ENCODE measurements around the gene KMT2C.
"Not testable (repeated sequence)": the region's sequence is repeated elsewhere in the genome, so short reads cannot be mapped to it uniquely, and the experiment has no call there.

KMT2C gene

GRCh38 chr7:152299542-152300143 lies 136.2 kb downstream of the KMT2C start:
- not testable (repeated sequence) for DNase-seq

GRCh38 chr7:152292897-152293296 lies 142.9 kb downstream of the KMT2C start:
- no peak for DNase-seq

GRCh38 chr7:152286972-152287371 lies 148.8 kb downstream of the KMT2C start:
- not testable (repeated sequence) for DNase-seq

GRCh38 chr7:152286219-152286618 lies 149.6 kb downstream of the KMT2C start:
- not testable (repeated sequence) for DNase-seq

- not testable (repeated sequence) for DNase-seq
Measured at GRCh38 chr7:152284998-152285397, 150.8 kb downstream of the KMT2C start.

- DNase-seq: not testable (repeated sequence)
Measured at GRCh38 chr7:152277687-152278086, 158.1 kb downstream of the KMT2C start.

- not testable (repeated sequence) for DNase-seq
Measured at GRCh38 chr7:152270427-152270826, 165.4 kb downstream of the KMT2C start.

GRCh38 chr7:152266859-152267258 lies 168.9 kb downstream of the KMT2C start:
- not testable (repeated sequence) for DNase-seq

- DNase-seq: not testable (repeated sequence)
Measured at GRCh38 chr7:152264915-152265314, 170.9 kb downstream of the KMT2C start.

- not testable (repeated sequence) for DNase-seq
Measured at GRCh38 chr7:152262146-152262545, 173.7 kb downstream of the KMT2C start.

GRCh38 chr7:152259645-152260044 lies 176.2 kb downstream of the KMT2C start:
- peak; percentile 32 for DNase-seq

GRCh38 chr7:152247851-152248250 lies 188.0 kb downstream of the KMT2C start:
- DNase-seq: not testable (repeated sequence)

- not testable (repeated sequence) for DNase-seq
Measured at GRCh38 chr7:152245417-152245816, 190.4 kb downstream of the KMT2C start.

GRCh38 chr7:152243464-152243863 lies 192.3 kb downstream of the KMT2C start:
- not testable (repeated sequence) for DNase-seq

- DNase-seq: not testable (repeated sequence)
Measured at GRCh38 chr7:152241301-152241700, 194.5 kb downstream of the KMT2C start.

- not testable (repeated sequence) for DNase-seq
Measured at GRCh38 chr7:152236306-152236705, 199.5 kb downstream of the KMT2C start.

- DNase-seq: not testable (repeated sequence)
Measured at GRCh38 chr7:152234421-152234820, 201.4 kb downstream of the KMT2C start.

- DNase-seq: no peak
Measured at GRCh38 chr7:152231089-152231488, 204.7 kb downstream of the KMT2C start.

GRCh38 chr7:152219556-152219955 lies 216.2 kb downstream of the KMT2C start:
- DNase-seq: not testable (repeated sequence)

- not testable (repeated sequence) for DNase-seq
Measured at GRCh38 chr7:152208766-152209165, 227.0 kb downstream of the KMT2C start.

GRCh38 chr7:152204417-152204816 lies 231.4 kb downstream of the KMT2C start:
- DNase-seq: not testable (repeated sequence)

- DNase-seq: no peak
Measured at GRCh38 chr7:152203095-152203494, 232.7 kb downstream of the KMT2C start.

GRCh38 chr7:152202056-152202455 lies 233.7 kb downstream of the KMT2C start:
- DNase-seq: peak; percentile 80

GRCh38 chr7:152200395-152200794 lies 235.4 kb downstream of the KMT2C start:
- no peak for DNase-seq

GRCh38 chr7:152196391-152196790 lies 239.4 kb downstream of the KMT2C start:
- no peak for DNase-seq
